Astrocyte (in vitro differentiated cells and primary cell): ENCODE measurements around the gene COQ10B.

Experiments used
- CTCF ChIP-seq: IDR thresholded peaks from 2 replicates; pipeline ENCODE4 v1.5.1; 2011; ENCODE audit warnings: low read depth, mild to moderate bottlenecking, inconsistent platforms, low read length, moderate library complexity; ENCODE audit not compliant: insufficient read depth
- EZH2 ChIP-seq: IDR thresholded peaks from 2 replicates; pipeline ENCODE4 v1.6.1; 2012; ENCODE audit warnings: mild to moderate bottlenecking, low read length, inconsistent platforms; ENCODE audit not compliant: insufficient read depth

GRCh38 chr2:197517150-197517549, 63.8 kb downstream of the COQ10B start:
- TF ChIP-seq CTCF (no peak), EZH2 (no peak)
